ENCODE results near the gene COL7A1. TPM values are rescaled to one million over a fixed set of nuclear protein-coding genes. Genes with fewer than 3 reads are reported as not detected.

Gene COL7A1
- total and polyA plus RNA-seq, 2 experiments from 2014 or later = 4.0 to 7.9 TPM

DNA sequence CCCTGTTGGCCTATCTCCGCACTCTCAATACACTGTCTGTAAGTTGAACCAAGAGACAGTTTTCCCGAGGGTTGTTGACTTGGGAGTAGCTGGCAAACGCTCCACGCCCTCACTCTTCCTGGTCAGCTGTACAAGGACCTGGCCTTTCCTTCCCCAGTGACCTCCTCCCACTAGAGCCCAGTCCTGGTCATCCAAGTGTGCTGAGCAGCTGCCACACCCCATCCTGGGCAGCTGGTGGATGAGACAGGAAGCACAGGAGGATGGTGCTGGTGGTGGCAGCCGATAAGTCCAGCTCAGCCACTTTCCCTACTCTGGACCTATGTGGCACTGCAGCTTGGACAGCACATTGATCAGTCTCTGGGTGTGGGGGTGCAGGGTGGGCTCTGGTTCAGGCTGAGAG lies 58.3 kb downstream of the COL7A1 start:
- Histone ChIP-seq H3K4me1 (ENCODE audit: insufficient read depth) (no peaks in the 10 kb centered on the region), H4K20me1 (replicated peaks; ENCODE audit: insufficient read depth) (no peaks in the 10 kb centered on the region; the same call in 1 of the 2 replicates), H3F3A (replicated peaks; ENCODE audit: low read depth) (peaks cover 4% of the 10 kb centered on the region; the same call in 1 of the 2 replicates), H3K36me3 (ENCODE audit: insufficient read depth) (no peaks in the 10 kb centered on the region; the same call in 1 of the 2 replicates), H3K4me2 (no peak overlapping the region), H2AFZ (no peak overlapping the region), H3K79me2 (replicated peaks; ENCODE audit: insufficient read depth) (no peaks in the 10 kb centered on the region), H3K27me3 (ENCODE audit: insufficient read depth) (no peaks in the 10 kb centered on the region), H3K4me3 (no peak overlapping the region), H3K9me2 (ENCODE audit: insufficient read depth) (no peaks in the 10 kb centered on the region), H3K27ac (ENCODE audit: low read depth) (no peak overlapping the region)
- no peak for ATAC-seq
- Mint-ChIP-seq H3K9me3 (no peaks in the 10 kb centered on the region), H3K4me3 (no peak overlapping the region), H3K4me1 (no peaks in the 10 kb centered on the region), H3K36me3 (ENCODE audit: low read depth) (peaks cover 20% of the 10 kb centered on the region), H3K27ac (no peak overlapping the region), H3K27me3 (ENCODE audit: insufficient read depth, low read depth, poor library complexity) (peaks cover 4% of the 10 kb centered on the region)
- TF ChIP-seq, protein P1, sequence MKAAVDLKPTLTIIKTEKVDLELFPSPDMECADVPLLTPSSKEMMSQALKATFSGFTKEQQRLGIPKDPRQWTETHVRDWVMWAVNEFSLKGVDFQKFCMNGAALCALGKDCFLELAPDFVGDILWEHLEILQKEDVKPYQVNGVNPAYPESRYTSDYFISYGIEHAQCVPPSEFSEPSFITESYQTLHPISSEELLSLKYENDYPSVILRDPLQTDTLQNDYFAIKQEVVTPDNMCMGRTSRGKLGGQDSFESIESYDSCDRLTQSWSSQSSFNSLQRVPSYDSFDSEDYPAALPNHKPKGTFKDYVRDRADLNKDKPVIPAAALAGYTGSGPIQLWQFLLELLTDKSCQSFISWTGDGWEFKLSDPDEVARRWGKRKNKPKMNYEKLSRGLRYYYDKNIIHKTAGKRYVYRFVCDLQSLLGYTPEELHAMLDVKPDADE (IDR thresholded peaks at IDR 0.05) = no peak
- TF ChIP-seq, protein P2, sequence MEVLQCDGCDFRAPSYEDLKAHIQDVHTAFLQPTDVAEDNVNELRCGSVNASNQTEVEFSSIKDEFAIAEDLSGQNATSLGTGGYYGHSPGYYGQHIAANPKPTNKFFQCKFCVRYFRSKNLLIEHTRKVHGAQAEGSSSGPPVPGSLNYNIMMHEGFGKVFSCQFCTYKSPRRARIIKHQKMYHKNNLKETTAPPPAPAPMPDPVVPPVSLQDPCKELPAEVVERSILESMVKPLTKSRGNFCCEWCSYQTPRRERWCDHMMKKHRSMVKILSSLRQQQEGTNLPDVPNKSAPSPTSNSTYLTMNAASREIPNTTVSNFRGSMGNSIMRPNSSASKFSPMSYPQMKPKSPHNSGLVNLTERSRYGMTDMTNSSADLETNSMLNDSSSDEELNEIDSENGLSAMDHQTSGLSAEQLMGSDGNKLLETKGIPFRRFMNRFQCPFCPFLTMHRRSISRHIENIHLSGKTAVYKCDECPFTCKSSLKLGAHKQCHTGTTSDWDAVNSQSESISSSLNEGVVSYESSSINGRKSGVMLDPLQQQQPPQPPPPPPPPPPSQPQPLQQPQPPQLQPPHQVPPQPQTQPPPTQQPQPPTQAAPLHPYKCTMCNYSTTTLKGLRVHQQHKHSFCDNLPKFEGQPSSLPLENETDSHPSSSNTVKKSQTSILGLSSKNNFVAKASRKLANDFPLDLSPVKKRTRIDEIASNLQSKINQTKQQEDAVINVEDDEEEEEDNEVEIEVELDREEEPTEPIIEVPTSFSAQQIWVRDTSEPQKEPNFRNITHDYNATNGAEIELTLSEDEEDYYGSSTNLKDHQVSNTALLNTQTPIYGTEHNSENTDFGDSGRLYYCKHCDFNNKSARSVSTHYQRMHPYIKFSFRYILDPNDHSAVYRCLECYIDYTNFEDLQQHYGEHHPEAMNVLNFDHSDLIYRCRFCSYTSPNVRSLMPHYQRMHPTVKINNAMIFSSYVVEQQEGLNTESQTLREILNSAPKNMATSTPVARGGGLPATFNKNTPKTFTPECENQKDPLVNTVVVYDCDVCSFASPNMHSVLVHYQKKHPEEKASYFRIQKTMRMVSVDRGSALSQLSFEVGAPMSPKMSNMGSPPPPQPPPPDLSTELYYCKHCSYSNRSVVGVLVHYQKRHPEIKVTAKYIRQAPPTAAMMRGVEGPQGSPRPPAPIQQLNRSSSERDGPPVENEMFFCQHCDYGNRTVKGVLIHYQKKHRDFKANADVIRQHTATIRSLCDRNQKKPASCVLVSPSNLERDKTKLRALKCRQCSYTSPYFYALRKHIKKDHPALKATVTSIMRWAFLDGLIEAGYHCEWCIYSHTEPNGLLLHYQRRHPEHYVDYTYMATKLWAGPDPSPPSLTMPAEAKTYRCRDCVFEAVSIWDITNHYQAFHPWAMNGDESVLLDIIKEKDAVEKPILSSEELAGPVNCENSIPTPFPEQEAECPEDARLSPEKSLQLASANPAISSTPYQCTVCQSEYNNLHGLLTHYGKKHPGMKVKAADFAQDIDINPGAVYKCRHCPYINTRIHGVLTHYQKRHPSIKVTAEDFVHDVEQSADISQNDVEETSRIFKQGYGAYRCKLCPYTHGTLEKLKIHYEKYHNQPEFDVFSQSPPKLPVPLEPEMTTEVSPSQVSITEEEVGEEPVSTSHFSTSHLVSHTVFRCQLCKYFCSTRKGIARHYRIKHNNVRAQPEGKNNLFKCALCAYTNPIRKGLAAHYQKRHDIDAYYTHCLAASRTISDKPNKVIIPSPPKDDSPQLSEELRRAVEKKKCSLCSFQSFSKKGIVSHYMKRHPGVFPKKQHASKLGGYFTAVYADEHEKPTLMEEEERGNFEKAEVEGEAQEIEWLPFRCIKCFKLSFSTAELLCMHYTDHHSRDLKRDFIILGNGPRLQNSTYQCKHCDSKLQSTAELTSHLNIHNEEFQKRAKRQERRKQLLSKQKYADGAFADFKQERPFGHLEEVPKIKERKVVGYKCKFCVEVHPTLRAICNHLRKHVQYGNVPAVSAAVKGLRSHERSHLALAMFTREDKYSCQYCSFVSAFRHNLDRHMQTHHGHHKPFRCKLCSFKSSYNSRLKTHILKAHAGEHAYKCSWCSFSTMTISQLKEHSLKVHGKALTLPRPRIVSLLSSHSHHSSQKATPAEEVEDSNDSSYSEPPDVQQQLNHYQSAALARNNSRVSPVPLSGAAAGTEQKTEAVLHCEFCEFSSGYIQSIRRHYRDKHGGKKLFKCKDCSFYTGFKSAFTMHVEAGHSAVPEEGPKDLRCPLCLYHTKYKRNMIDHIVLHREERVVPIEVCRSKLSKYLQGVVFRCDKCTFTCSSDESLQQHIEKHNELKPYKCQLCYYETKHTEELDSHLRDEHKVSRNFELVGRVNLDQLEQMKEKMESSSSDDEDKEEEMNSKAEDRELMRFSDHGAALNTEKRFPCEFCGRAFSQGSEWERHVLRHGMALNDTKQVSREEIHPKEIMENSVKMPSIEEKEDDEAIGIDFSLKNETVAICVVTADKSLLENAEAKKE (CRISPR knock-in tag; IDR thresholded peaks at IDR 0.05) = no peak
- no peak for TF ChIP-seq REST (IDR thresholded peaks at IDR 0.05; ENCODE audit: unreplicated experiment)
- no peak for TF ChIP-seq EZH2phosphoT487 (IDR thresholded peaks at IDR 0.05; ENCODE audit: unreplicated experiment)
- no peak for TF ChIP-seq NANOG (IDR thresholded peaks at IDR 0.05; ENCODE audit: borderline replicate concordance)
- TF ChIP-seq EZH2 (IDR thresholded peaks at IDR 0.05; ENCODE audit: low read depth, unreplicated experiment) = no peak
- no peak for TF ChIP-seq ZNF114 (CRISPR knock-in tag; IDR thresholded peaks at IDR 0.05)
- no peak for TF ChIP-seq ZNF331 (CRISPR knock-in tag; IDR thresholded peaks at IDR 0.05; ENCODE audit: low read depth)
- TF ChIP-seq CREB1 (CRISPR knock-in tag; IDR thresholded peaks at IDR 0.05; ENCODE audit: low read depth) = no peak
- TF ChIP-seq STAT1 (IDR thresholded peaks at IDR 0.05; ENCODE audit: unreplicated experiment) = no peak
- TF ChIP-seq POLR2AphosphoS5 (IDR thresholded peaks at IDR 0.05; ENCODE audit: low read depth) = no peak
- no peak for DNase-seq (ENCODE audit: low spot score)
